ENCODE measurements around the gene ATP2B2.

ATP2B2 gene

DNA sequence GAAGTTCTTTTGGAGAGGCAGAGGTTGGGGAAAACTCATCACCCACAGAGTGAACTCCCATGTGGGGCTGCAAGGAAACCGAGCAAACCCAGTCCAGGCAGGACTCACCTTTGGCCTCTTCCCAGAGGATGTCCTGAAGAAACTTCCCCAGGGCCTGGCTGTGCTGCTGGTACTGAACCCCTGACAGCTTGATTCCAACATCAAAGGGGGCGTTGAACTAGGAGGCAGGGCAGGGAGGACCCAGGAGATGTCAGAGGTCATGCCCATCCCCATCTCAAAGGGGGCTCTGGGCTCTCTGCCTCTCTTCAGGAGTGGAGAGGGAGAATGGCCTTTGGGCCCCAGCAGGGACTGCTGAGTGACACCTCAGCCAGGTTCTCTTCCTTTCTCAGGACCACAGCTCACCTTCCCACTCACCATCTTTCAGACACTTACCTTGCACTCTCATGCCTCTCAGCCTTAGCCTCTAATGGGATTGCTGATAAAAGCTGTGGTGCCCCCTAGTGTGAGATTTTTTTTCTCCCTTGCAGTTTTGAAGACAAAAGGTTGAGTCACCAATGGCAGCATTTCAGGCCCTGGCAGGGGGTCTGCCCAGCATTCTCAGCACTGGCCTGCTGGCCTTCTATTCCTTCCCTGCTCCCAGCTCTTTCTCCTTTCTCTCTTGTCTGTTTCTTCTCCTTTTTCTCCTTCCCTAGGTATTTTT is 218.6 kb downstream of the ATP2B2 start:
- H3K4me3 ChIP-seq (ENCODE audit: low read depth, low read length): no peak overlapping the region

DNA sequence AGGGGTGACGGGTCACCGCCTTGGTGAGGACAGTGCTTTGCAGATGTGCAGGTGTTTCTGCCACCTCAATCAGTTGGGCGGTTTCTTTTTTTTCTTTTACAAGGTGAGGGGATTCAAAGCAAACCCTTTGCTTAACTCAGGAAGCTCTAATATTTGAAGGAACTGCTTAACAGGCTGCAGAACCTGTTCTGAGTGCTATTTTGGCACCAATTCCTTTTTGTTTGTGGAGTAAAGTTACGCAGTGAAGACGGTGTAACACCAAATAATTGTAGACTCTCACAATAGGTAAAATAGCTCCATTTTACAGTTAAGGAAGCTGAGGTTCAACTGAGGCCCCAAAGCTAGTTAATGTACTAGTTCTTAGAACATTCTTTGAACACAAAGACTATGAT is 219.3 kb downstream of the ATP2B2 start:
- no peak overlapping the region for H3K4me3 ChIP-seq (ENCODE audit: low read depth, low read length)

DNA sequence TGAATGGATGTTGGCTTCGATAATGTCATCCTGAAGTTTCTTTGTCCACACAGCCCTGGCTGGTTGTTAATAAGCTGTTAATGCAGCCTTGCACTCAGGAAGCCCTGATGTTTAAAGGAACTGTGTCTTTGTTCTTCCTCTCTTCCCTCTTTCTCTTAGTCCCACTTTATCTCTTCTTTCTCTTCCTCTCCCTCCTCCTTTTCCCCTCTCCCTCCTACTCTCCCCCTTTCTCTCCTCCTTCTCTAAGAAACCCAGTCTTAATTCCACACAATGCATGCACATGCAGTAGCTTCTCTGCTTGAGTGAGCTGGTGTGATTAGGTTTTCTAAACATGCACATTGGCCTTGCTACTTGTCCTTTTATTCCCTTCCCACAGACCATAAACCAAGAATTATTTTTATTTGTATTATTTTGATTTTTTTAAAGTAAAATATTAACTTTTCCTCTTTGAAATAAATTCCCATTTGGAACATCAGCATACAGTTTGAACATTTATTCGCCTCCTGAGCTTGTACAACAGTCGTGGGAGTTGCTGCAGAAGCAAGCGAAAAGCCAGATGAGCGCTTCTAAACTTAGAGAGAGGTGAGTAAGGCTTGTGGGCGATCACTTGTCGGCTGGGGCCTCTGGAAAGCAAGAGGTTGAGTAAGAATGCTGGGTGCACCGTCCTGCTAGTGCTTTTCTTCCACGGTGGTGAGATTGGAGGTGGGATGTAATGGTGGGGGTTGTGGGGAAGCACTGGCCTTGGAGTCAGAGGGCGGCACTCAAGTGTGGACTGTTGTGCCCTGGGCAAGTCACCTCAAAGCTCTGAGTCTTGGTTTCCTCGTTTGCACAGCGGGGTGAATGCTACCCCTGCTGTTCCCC is 219.9 kb downstream of the ATP2B2 start:
- no peak overlapping the region for H3K4me3 ChIP-seq (ENCODE audit: low read depth, low read length)

DNA sequence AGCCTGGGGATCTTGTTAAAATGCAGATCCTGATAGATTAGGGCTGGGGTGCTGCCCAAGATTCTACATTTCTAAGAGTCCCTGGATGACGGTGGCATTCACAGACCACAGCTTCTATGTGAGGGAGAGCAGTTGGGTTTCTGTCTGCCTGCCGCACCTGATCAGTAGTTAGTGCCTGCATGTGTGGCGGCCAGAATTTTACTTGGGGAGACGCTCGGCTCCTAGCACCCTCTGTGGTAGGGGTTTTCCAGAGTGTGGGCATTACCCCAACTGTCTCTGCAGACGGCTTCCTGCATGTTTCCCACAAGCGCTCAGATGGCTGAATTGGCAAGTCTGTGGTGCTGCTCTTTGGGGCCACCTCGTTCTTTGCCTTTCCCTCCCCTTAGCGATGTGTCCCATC is 220.9 kb downstream of the ATP2B2 start:
- no peak overlapping the region for H3K4me3 ChIP-seq (ENCODE audit: low read depth, low read length)

DNA sequence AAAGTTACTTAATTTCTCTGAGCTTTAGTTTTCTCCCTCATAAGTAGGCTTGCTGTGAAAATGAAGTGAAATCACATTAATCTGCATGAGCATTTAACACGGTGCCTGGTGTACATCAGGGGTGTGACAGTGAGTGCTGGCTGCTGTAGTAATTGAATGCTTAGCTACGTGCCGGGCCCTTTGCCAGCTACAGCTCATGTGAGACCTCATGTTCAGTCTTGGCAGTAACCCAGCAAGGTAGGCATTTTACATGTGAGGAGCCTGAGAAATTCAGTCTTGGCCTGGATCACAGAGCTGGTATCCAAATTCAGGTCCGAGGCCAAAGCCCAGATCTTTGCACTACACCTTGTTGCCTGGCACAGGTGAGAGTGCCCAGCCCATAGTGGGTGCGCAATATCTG is 221.7 kb downstream of the ATP2B2 start:
- no peak overlapping the region for H3K4me3 ChIP-seq (ENCODE audit: low read depth, low read length)

DNA sequence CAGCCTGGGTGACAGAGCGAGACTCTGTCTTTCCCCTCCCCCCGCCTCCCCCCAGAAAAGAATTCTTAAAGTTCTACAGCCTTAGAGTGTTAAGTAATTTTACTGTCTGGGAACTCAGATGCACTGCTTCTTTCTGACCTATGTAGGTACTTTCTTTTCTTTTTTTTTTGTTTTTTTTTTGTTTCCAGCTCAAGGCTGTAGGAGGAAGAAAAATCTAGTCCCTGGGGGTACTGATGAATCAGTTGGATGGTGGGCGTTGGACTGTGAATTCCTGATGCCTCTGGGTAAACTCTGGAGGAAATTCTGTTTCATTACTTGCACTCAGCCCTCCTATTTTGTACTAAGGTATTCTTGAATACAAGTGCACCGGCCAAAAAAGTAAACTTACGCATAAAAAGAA is 223.4 kb downstream of the ATP2B2 start:
- no peak overlapping the region for H3K4me3 ChIP-seq (ENCODE audit: low read depth, low read length)

DNA sequence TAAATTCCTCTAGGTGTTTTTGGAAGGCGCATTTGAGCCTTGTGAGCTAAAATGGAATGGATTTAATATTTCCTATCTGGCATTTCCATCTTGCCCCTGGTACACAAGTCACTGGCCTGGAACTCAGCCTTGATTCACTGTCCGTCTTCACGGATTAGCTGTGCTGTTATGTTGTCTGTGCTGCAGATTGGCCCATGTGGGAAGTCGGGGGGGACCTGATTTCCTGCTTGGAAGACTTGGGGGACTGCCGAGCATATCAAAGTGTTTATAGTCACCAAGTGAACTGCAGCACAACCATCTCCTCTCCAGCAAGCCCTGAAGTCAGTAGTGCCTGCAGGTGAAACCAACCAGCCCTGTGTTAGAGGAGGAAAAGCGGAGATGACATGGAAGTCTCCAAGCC is 224.8 kb downstream of the ATP2B2 start:
- H3K4me3 ChIP-seq (ENCODE audit: low read depth, low read length): no peak overlapping the region

DNA sequence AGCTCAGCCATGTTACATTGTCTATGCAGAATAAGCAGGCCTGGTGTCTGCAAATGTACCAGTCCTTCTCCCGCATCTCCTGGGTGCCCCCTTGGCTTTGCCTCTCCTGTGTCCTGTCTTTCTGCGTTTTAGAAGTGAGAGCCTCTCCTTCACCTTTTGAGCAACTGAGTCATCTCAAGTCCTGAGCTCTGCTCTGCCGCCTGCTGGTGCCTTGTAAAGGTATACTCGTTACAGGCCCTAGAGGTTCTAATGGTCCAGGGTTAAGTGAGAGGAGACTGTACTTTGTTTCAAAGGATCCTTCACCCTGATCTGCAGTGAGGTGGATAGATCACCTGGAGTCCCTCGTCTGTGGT is 225.2 kb downstream of the ATP2B2 start:
- no peak overlapping the region for H3K4me3 ChIP-seq (ENCODE audit: low read depth, low read length)

DNA sequence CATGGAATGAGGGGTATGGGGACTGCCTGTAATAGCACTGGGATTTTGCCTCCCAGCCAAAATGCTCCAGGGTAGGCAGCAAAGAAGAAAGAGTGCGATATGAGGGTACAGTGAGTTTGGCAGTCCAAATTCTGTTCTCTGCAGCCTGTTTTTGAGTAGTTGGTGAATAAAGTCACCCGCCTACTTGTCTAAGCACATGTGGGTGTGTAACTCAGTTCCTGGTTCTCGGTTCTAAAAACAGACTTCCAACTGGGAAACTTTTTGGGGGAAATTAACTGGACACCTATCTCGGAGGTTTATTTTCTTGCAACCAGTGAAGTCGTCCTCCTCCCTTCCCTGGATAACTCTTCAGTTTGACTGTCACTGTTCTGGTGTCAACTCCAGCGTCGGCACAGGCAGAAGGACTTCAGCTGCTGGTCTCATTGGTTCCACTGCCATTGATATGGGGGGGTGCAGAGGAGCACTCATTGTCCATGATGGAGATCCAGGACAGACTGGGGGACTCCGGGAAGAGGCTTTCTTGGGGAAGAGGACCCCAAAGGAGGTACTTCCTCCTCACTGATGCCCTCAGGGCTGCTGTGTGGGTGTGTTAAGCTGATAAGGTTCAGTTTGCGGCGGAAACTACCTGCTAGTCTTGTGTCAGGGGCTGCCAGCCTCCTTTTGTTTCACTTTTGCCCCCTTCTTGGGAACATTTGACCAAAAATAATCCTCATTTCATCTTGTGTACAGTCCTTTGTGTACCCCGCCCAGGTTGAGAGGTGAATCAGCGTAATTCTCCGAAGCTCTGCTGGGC is 225.8 kb downstream of the ATP2B2 start:
- H3K4me3 ChIP-seq (ENCODE audit: low read depth, low read length): no peak overlapping the region

DNA sequence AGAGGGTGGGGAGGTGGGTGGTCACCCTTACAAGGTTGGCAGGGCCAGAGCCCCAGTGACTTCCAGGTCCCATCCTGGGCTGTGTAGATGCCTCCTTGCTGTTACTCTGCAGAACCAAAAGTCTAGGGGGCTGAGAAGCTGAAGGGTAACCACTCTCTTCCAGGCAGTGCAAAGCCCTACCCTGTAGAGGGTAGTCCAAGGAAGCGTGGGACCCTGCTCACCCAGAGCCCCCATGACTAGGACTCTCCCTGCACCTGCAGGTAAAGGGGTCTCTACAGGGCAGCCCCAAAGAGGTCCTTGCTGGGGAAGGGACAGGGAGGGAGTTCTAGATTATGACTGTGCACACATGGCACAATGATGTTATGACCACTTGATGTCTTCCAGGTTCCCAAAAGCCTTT is 226.9 kb downstream of the ATP2B2 start:
- H3K4me3 ChIP-seq (ENCODE audit: low read depth, low read length): no peak overlapping the region

DNA sequence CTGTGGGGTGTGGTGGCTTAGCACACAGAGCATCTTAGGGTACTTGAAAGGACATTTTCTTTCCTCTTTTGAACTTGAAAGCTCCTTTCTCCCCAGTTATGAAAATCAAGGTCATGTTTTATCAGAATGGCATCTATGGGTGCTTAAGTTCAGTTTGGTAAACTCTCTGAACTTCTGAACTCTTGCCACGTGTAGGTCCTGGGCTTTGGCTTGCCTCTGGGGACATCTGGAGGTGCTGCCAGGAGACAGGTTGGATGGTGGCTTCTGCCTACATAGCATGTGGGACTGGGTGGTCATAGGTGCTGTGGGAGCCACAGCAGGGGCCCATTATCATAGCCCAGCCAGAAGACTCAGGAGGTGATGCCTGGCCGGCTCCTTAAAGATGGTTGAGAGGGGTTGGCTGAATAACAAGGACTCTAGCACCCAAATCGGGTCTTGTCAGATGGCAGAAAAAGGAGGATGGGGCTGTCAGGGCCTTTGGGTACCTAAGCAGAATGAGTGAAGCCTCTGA is 228.2 kb downstream of the ATP2B2 start:
- H3K4me3 ChIP-seq (ENCODE audit: low read depth, low read length): no peak overlapping the region

DNA sequence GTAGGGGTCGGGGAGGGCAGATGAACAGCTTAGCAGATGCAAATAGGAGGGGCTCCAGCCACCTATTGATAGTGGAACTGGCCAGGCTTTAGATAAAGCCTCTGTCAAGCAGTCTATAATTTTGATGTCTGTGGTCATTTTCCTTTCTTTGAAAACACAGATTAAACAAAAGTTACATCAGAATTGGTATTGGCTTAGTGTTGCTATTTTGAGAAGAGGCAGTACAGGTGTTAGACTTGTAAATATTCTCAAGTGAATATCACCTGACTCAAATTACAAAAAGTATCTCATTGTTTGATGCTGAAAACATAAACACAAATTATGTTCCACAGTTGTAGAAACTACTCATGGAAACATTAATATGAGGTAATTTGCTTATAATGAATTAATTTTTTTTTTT is 230.8 kb downstream of the ATP2B2 start:
- H3K4me3 ChIP-seq (ENCODE audit: low read depth, low read length): no peak overlapping the region
